Measurements from ENCODE around the gene PIGS.

DNA sequence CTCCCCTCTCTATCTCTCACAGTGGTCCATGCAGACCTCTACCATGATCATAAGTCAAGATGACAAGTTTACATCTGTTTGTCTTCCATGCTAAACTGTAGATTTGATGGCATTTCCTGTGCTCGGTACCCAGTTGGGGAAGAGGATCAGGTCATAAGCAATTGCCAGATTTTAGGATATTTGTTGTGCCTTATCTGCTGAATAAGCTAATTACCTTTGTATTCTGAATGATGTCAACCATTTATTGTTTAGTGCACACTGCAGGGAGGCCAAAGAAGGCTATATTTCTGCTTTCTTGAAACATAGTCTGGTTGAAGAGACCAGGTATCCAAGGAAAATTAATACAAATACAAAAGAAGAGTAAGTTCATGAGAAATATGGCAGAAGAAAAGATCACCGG, 11.2 kb upstream of the PIGS start:
- TF ChIP-seq POLR2A (IDR thresholded peaks at IDR 0.05) = no peak
- TF ChIP-seq, protein P1, sequence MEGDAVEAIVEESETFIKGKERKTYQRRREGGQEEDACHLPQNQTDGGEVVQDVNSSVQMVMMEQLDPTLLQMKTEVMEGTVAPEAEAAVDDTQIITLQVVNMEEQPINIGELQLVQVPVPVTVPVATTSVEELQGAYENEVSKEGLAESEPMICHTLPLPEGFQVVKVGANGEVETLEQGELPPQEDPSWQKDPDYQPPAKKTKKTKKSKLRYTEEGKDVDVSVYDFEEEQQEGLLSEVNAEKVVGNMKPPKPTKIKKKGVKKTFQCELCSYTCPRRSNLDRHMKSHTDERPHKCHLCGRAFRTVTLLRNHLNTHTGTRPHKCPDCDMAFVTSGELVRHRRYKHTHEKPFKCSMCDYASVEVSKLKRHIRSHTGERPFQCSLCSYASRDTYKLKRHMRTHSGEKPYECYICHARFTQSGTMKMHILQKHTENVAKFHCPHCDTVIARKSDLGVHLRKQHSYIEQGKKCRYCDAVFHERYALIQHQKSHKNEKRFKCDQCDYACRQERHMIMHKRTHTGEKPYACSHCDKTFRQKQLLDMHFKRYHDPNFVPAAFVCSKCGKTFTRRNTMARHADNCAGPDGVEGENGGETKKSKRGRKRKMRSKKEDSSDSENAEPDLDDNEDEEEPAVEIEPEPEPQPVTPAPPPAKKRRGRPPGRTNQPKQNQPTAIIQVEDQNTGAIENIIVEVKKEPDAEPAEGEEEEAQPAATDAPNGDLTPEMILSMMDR (IDR thresholded peaks at IDR 0.05) = no peak
